Measurements from ENCODE around the gene TLL1.

The TLL1 gene

DNA sequence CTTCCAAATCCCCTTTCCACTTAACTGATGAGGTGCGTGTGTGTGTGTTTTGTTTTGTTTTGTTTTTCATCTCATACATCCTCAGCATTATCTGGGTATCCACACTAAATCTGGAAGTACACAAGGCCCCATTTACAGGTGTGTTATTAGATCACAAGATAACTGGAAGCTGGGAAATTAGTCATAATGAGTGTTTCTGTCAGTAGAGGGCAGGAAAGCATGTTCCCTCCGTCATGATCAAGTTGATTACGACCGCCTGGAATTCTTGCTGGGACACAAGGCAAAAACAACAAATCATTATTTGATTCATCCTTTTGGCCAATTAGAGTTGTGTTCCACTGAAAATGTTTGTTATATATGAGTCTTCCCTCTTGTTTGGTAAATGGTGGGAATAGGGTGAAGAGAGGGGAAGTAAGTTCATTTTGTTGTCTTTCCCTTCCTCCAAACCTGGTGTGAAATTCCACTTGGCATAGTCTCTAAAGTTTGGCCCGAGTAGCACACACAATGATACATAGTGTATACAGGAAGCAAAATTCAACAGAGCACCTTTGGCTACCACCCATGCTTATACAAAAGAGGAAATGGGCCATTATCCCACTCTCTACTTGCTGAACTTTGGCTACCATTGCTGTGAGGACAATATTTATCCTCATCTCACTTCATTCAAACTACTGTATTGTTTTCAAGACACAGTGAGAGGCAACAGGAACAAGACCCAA is 33.3 kb upstream of the TLL1 start:
- TF ChIP-seq, protein P1, sequence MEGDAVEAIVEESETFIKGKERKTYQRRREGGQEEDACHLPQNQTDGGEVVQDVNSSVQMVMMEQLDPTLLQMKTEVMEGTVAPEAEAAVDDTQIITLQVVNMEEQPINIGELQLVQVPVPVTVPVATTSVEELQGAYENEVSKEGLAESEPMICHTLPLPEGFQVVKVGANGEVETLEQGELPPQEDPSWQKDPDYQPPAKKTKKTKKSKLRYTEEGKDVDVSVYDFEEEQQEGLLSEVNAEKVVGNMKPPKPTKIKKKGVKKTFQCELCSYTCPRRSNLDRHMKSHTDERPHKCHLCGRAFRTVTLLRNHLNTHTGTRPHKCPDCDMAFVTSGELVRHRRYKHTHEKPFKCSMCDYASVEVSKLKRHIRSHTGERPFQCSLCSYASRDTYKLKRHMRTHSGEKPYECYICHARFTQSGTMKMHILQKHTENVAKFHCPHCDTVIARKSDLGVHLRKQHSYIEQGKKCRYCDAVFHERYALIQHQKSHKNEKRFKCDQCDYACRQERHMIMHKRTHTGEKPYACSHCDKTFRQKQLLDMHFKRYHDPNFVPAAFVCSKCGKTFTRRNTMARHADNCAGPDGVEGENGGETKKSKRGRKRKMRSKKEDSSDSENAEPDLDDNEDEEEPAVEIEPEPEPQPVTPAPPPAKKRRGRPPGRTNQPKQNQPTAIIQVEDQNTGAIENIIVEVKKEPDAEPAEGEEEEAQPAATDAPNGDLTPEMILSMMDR (IDR thresholded peaks at IDR 0.05; ENCODE audit: low read length, missing control alignments), result no peak
- no peak overlapping the region for H3K4me3 ChIP-seq (replicated peaks; ENCODE audit: low read depth, low read length)
- no peak for DNase-seq (ENCODE audit: low read depth)

DNA sequence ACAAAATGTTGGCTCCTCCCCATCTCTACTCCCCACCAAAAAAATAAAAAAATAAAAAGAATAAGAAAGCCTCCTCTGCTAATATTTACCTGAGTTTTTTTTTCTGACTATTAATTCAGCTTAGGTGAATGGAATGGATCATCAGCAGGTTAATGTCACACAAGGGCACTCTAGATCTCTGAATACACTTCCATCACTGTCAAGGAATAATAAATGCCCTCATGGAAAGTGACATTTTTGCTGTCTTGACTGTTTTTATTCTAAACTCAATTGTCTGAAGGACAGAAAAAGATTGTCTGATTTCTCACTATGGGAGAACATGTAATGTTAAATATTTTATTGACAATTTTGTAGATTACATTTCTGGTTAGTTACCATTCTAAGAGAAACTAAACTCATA is 30.4 kb upstream of the TLL1 start:
- TF ChIP-seq, protein P1 (IDR thresholded peaks at IDR 0.05; ENCODE audit: low read length, missing control alignments), result no peak
- no peak overlapping the region for H3K4me3 ChIP-seq (replicated peaks; ENCODE audit: low read depth, low read length)
- DNase-seq (ENCODE audit: low read depth), result no peak

DNA sequence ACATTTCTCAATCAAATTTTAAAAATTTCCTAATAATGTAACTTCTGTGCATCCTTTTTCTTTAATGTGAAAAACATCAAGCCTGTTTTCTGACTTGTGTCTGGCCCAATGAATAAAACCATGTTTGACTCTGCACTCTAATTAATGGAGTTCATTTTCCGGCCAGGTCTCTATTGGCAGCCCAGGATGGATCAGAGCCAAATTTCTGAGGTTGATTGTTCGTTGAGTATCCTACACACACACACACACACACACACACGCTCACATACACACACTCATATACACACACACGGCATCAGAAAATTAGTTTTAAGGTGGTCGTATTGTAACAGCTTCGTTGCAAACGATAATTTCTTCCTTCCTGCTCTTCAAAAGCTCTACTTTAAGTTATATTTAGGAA is 28.9 kb upstream of the TLL1 start:
- no peak for DNase-seq (ENCODE audit: low read depth)
- TF ChIP-seq, protein P1 (IDR thresholded peaks at IDR 0.05; ENCODE audit: low read length, missing control alignments), result no peak
- no peak overlapping the region for H3K4me3 ChIP-seq (replicated peaks; ENCODE audit: low read depth, low read length)

DNA sequence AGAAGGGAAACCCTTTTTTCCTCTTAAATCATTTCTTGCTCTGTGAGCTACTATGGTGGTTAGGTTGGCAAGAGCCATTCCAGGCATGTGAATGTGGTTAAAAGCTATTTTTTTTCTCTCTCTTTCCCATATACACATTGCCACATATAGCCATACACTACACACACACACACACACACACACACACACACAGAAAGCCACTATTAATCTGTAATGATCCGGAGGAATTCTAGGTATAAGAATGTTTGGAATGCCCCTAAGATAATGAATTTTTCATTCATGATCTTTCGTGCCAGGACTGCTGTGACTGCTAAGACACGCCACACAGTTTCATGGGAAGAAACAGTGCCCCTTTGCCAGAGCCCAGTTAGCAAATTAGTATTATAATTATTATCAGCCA is 21.8 kb upstream of the TLL1 start:
- H3K4me3 ChIP-seq (replicated peaks; ENCODE audit: low read depth, low read length), result no peak overlapping the region
- TF ChIP-seq, protein P1 (IDR thresholded peaks at IDR 0.05; ENCODE audit: low read length, missing control alignments), result no peak
- DNase-seq (ENCODE audit: low read depth), result peak; percentile 17

DNA sequence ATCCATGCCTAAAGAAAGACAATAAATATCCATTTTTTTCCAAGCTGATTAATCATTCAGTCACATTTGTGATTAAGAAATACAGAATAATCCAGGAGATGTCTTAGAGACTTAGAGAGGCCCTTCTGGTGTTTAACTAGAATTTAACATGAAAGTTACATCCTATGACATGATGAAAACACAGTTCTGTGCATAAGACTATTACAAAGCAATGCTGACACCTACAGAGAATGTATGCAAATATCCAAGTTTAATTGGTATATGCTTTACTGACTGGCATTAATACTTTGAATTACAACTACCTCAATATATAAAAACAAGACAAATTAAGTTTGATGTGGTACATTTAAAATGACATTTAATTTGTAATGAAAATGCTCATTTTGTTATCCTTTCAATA is 17.8 kb upstream of the TLL1 start:
- TF ChIP-seq, protein P1 (IDR thresholded peaks at IDR 0.05; ENCODE audit: low read length, missing control alignments), result no peak
- H3K4me3 ChIP-seq (replicated peaks; ENCODE audit: low read depth, low read length), result no peak overlapping the region
- no peak for DNase-seq (ENCODE audit: low read depth)

DNA sequence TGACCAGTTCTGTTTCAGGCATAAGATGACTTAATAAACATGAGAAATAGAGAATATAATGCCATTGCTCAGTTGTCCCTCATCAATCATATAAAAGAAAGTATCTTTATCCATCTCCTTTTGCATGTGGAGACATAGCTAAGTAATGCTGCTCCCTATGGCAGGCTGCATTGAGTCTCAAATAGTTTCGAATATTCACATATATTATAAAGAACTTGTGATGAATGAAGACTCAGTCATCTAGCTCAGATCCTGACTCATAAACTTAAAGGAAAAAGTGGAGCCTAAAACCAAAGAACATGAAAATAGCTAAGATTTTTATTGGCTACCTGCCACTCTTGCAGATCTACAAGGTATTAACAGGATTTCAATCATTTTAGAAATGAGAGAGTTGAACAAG is 11.7 kb upstream of the TLL1 start:
- no peak overlapping the region for H3K4me3 ChIP-seq (replicated peaks; ENCODE audit: low read depth, low read length)
- no peak for DNase-seq (ENCODE audit: low read depth)
- TF ChIP-seq, protein P1 (IDR thresholded peaks at IDR 0.05; ENCODE audit: low read length, missing control alignments), result no peak

DNA sequence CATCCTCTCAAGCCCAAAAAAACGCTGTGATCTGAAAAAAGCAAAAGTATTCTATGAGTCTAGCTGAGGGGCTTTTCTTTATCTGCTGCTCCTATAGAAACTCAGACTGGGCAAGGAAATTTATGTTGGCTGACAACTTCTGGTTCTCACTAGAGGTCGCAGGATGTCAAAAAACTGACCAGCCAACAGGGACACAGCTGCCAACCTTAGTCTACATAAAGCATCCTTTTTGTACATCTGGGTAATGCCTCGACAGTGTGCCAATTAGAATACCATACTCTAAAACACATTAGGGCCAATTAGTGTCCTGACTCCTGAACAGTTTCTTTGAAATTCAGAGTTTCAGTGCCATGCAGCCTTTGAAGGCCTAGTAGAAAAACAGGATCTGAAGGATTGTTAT is 8.8 kb upstream of the TLL1 start:
- TF ChIP-seq, protein P1 (IDR thresholded peaks at IDR 0.05; ENCODE audit: low read length, missing control alignments), result peak; percentile 12
- DNase-seq (ENCODE audit: low read depth), result peak; percentile 15
- H3K4me3 ChIP-seq (replicated peaks; ENCODE audit: low read depth, low read length), result no peak overlapping the region
